Islet precursor cell (in vitro differentiated cells): Measurements from ENCODE around the gene MAN1A2.
"Not testable (repeated sequence)": the region's sequence is repeated elsewhere in the genome, so short reads cannot be mapped to it uniquely, and the experiment has no call there.

Experiments
- DNase-seq: peaks from one replicate; pipeline ENCODE4 v3.0.0-alpha.2; 2018

MAN1A2 gene

GRCh38 chr1:117501281-117501680 is 134.0 kb downstream of the MAN1A2 start:
- no peak for DNase-seq

- no peak for DNase-seq
Measured at GRCh38 chr1:117511273-117511672, 144.0 kb downstream of the MAN1A2 start.

- DNase-seq = no peak
Measured at GRCh38 chr1:117512728-117513321, 145.6 kb downstream of the MAN1A2 start.

- no peak for DNase-seq
Measured at GRCh38 chr1:117523111-117523510, 155.9 kb downstream of the MAN1A2 start.

- DNase-seq = no peak
Measured at GRCh38 chr1:117527074-117527473, 159.8 kb downstream of the MAN1A2 start.

GRCh38 chr1:117527566-117528102 is 160.4 kb downstream of the MAN1A2 start:
- DNase-seq = no peak

- no peak for DNase-seq
Measured at GRCh38 chr1:117529683-117530082, 162.4 kb downstream of the MAN1A2 start.

- DNase-seq = no peak
Measured at GRCh38 chr1:117531222-117531621, 164.0 kb downstream of the MAN1A2 start.

GRCh38 chr1:117534995-117535467 is 167.8 kb downstream of the MAN1A2 start:
- DNase-seq = peak; percentile 69

- no peak for DNase-seq
Measured at GRCh38 chr1:117535821-117536220, 168.6 kb downstream of the MAN1A2 start.

- peak; percentile 74 for DNase-seq
Measured at GRCh38 chr1:117537291-117537920, 170.2 kb downstream of the MAN1A2 start.

GRCh38 chr1:117540532-117540931 is 173.3 kb downstream of the MAN1A2 start:
- DNase-seq = no peak

- no peak for DNase-seq
Measured at GRCh38 chr1:117541003-117541402, 173.8 kb downstream of the MAN1A2 start.

- no peak for DNase-seq
Measured at GRCh38 chr1:117541585-117541984, 174.3 kb downstream of the MAN1A2 start.

- DNase-seq = no peak
Measured at GRCh38 chr1:117544509-117545109, 177.4 kb downstream of the MAN1A2 start.

GRCh38 chr1:117546467-117546866 is 179.2 kb downstream of the MAN1A2 start:
- no peak for DNase-seq

- no peak for DNase-seq
Measured at GRCh38 chr1:117553471-117553870, 186.2 kb downstream of the MAN1A2 start.

GRCh38 chr1:117555806-117556205 is 188.6 kb downstream of the MAN1A2 start:
- peak; percentile 18 for DNase-seq

- DNase-seq = no peak
Measured at GRCh38 chr1:117556341-117556740, 189.1 kb downstream of the MAN1A2 start.

GRCh38 chr1:117556976-117557375 is 189.7 kb downstream of the MAN1A2 start:
- no peak for DNase-seq

- not testable (repeated sequence) for DNase-seq
Measured at GRCh38 chr1:117558451-117558850, 191.2 kb downstream of the MAN1A2 start.

GRCh38 chr1:117559139-117559538 is 191.9 kb downstream of the MAN1A2 start:
- no peak for DNase-seq

GRCh38 chr1:117559985-117560384 is 192.7 kb downstream of the MAN1A2 start:
- no peak for DNase-seq

GRCh38 chr1:117561071-117561470 is 193.8 kb downstream of the MAN1A2 start:
- DNase-seq = peak; percentile 20
